ENCODE measurements around the gene ADGRE1. TPM values are rescaled to one million over a fixed set of nuclear protein-coding genes. Genes with fewer than 3 reads are reported as not detected.
A peak's percentile ranks its signal among the peaks of the same experiment; 100 is the strongest.

ADGRE1 gene
- 1 to 10 TPM; 1.2 to 1.5 TPM for total RNA-seq

DNA sequence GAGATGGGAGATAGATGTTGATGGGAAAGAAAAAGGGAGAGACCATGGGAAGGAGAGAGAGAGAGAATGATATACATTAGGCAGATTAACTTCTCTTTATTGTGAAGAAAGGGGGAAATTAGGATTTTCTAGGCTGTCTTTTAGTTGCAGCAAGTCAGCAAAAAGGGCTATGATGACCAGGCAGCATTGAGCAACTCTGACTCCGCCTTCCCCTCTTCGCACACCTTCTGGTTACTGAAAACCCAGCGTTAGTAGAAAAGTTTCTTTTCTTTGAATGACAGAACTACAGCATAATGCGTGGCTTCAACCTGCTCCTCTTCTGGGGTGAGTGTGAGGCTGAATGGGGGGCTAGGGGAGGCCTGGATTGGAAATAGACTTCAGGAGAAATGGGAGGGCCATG lies at the start of gene ADGRE1:
ADGRE1 (plus strand) TSS at position 264 of the 400 bp plus-strand sequence; CDS start at position 294, 30 bp downstream.
- Mint-ChIP-seq H3K4me1 (peaks cover 54% of the 10 kb centered on the region), H3K27ac (no peak within 1 kb of the TSS), H3K9me3 (peaks cover 29% of the 10 kb centered on the region), H3K36me3 (ENCODE audit: low read depth) (peaks cover 33% of the 10 kb centered on the region), H3K4me3 (no peak within 1 kb of the TSS), H3K27me3 (no peaks in the 10 kb centered on the region)
- DNase-seq: no peak
- ChIA-PET POLR2A (no interaction called here), CTCF (no interaction called here)

- Mint-ChIP-seq H3K9me3 (peaks cover 2% of the 10 kb centered on the region), H3K4me1 (peaks cover 24% of the 10 kb centered on the region), H3K27ac (no peak overlapping the region), H3K27me3 (no peaks in the 10 kb centered on the region), H3K4me3 (no peak overlapping the region), H3K36me3 (ENCODE audit: low read depth) (peaks cover 48% of the 10 kb centered on the region)
- ChIA-PET CTCF (no interaction called here), POLR2A (no interaction called here)
- no peak for DNase-seq
Measured at GRCh38 chr19:6838062-6838655, 49.2 kb upstream of the ADGRE1 start.

- H3K4me3 Mint-ChIP-seq: no peak overlapping the region
- POLR2A ChIA-PET: no interaction called here
- DNase-seq: no peak
- no peaks in the 10 kb centered on the region for H3K27me3 Mint-ChIP-seq
- peak overlapping the region; percentile 58 for H3K27ac Mint-ChIP-seq
- CTCF ChIA-PET: interaction anchor here (0.7 to 1.4 kb wide), 3 partner anchors 10 to 19 kb away, joined by 3 read pairs; no protein-coding TSS in a partner anchor
- no peaks in the 10 kb centered on the region for H3K9me3 Mint-ChIP-seq
- H3K4me1 Mint-ChIP-seq: peaks cover 4% of the 10 kb centered on the region
- peaks cover 22% of the 10 kb centered on the region for H3K36me3 Mint-ChIP-seq (ENCODE audit: low read depth)
Measured at GRCh38 chr19:6842871-6843607, 44.3 kb upstream of the ADGRE1 start.

- peaks cover 40% of the 10 kb centered on the region for H3K36me3 Mint-ChIP-seq (ENCODE audit: low read depth)
- ChIA-PET CTCF (no interaction called here), POLR2A (no interaction called here)
- H3K27ac Mint-ChIP-seq: no peak overlapping the region
- no peaks in the 10 kb centered on the region for H3K4me1 Mint-ChIP-seq
- no peak overlapping the region for H3K4me3 Mint-ChIP-seq
- no peak for DNase-seq
- no peaks in the 10 kb centered on the region for H3K9me3 Mint-ChIP-seq
- no peaks in the 10 kb centered on the region for H3K27me3 Mint-ChIP-seq
Measured at GRCh38 chr19:6847828-6848200, 39.6 kb upstream of the ADGRE1 start.

DNA sequence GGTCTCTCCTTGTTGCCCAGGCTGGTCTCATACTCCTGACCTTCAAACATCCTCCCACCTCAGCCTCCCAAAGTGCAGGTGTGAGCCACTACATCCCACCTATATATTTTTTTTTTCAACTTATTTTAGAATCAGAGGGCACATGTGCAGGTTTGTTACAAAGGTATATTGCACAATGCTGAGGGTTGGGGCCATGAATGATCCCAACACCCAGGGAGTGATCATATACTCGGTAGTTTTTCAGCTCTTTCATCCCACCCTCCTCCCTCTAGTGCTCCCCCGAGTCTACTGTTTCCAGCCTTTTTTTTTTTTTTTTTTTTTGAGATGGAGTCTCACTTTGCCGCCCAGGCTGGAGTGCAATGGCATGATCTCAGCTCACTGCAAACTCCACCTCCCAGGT lies 38.4 kb upstream of the ADGRE1 start:
- Mint-ChIP-seq H3K27ac (no peak overlapping the region), H3K4me1 (no peaks in the 10 kb centered on the region), H3K36me3 (ENCODE audit: low read depth) (peaks cover 40% of the 10 kb centered on the region), H3K27me3 (no peaks in the 10 kb centered on the region), H3K9me3 (no peaks in the 10 kb centered on the region), H3K4me3 (no peak overlapping the region)
- no peak for DNase-seq
- ChIA-PET CTCF (interaction anchor here (0.5 to 1.1 kb wide), 5 partner anchors 36 to 744 kb away, joined by 3 to 4 read pairs (median 3); partner anchors contain the start of gene VAV1), POLR2A (no interaction called here)

DNA sequence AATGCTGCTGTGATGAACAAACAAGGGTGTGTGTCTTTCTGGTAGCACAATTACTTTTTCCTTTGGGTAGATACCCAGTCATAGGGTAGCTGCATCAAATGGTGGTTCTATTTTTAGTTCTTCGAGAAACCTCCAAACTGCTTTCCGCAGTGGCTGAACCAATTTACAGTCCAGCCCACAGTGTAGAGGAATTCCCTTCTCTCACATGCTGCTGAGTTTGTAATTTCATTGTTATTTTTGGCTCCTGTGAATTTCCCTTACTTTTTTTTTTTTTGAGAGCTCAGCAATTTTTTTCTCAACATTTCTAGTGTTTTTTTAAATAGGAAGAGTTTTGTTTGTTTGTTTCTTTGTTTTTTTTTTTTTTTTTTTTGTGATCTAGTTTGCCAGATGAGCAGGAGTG lies 37.5 kb upstream of the ADGRE1 start:
- Mint-ChIP-seq H3K4me3 (no peak overlapping the region), H3K36me3 (ENCODE audit: low read depth) (peaks cover 42% of the 10 kb centered on the region), H3K27me3 (no peaks in the 10 kb centered on the region), H3K27ac (no peak overlapping the region), H3K4me1 (no peaks in the 10 kb centered on the region), H3K9me3 (no peaks in the 10 kb centered on the region)
- DNase-seq: no peak
- ChIA-PET CTCF (no interaction called here), POLR2A (no interaction called here)

- peaks cover 53% of the 10 kb centered on the region for H3K36me3 Mint-ChIP-seq (ENCODE audit: low read depth)
- H3K9me3 Mint-ChIP-seq: no peaks in the 10 kb centered on the region
- DNase-seq: no peak
- H3K4me1 Mint-ChIP-seq: no peaks in the 10 kb centered on the region
- H3K27ac Mint-ChIP-seq: peak overlapping the region; percentile 31
- no peaks in the 10 kb centered on the region for H3K27me3 Mint-ChIP-seq
- no peak overlapping the region for H3K4me3 Mint-ChIP-seq
- ChIA-PET CTCF (interaction anchor here (3.4 kb wide), 1 partner anchor 12 kb away, joined by 17 read pairs; no protein-coding TSS in a partner anchor), POLR2A (no interaction called here)
Measured at GRCh38 chr19:6851359-6851758, 36.0 kb upstream of the ADGRE1 start.

DNA sequence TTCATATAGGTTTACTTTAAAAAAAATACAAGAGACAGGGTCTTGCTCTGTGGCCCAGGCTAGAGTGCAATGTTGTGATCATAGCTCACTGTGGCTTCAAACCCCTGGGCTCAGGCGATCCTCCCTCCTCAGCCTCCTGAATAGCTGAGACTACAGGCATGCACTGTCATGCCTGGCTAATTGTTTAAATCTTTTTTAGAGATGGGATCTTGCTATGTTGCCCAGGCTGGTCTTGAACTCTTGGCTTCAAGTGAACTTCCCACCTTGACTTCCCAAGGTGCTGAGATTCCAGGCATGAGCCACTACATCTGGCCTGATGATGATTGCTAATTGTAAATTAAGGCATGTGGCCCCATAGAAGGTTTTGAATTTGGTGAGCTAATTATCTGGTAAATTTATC lies 35.4 kb upstream of the ADGRE1 start:
- no peak overlapping the region for H3K4me3 Mint-ChIP-seq
- no peak overlapping the region for H3K27ac Mint-ChIP-seq
- peaks cover 57% of the 10 kb centered on the region for H3K36me3 Mint-ChIP-seq (ENCODE audit: low read depth)
- H3K9me3 Mint-ChIP-seq: no peaks in the 10 kb centered on the region
- POLR2A ChIA-PET: no interaction called here
- H3K4me1 Mint-ChIP-seq: no peaks in the 10 kb centered on the region
- DNase-seq: no peak
- no peaks in the 10 kb centered on the region for H3K27me3 Mint-ChIP-seq
- CTCF ChIA-PET: interaction anchor here (1.1 to 3.4 kb wide), 2 partner anchors 12 to 21 kb away, joined by 3 to 17 read pairs; no protein-coding TSS in a partner anchor

DNA sequence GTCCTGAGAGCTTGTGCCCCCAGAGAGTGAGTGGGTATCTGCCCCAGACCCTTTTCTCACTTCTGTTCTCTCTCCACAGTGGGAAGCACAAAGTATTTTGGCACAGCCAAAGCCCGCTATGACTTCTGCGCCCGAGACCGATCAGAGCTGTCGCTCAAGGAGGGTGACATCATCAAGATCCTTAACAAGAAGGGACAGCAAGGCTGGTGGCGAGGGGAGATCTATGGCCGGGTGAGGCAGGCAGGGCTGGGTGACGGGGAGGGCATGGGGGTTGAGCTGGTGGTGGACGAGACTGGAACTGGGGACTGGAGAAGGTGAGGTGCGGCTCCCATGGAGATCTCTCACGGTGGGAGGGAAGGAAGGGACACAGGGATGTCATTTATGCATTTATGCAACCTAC lies 33.5 kb upstream of the ADGRE1 start:
- H3K4me1 Mint-ChIP-seq: no peaks in the 10 kb centered on the region
- DNase-seq: no peak
- no peaks in the 10 kb centered on the region for H3K27me3 Mint-ChIP-seq
- no peak overlapping the region for H3K27ac Mint-ChIP-seq
- ChIA-PET POLR2A (no interaction called here), CTCF (interaction anchor here (1.1 to 3.4 kb wide), 2 partner anchors 10 to 115 kb away, joined by 4 to 17 read pairs; no protein-coding TSS in a partner anchor)
- H3K36me3 Mint-ChIP-seq (ENCODE audit: low read depth): peaks cover 61% of the 10 kb centered on the region
- no peak overlapping the region for H3K4me3 Mint-ChIP-seq
- no peaks in the 10 kb centered on the region for H3K9me3 Mint-ChIP-seq

- Mint-ChIP-seq H3K9me3 (no peaks in the 10 kb centered on the region), H3K36me3 (ENCODE audit: low read depth) (peaks cover 55% of the 10 kb centered on the region), H3K4me3 (no peak overlapping the region), H3K27me3 (no peaks in the 10 kb centered on the region), H3K27ac (no peak overlapping the region), H3K4me1 (no peaks in the 10 kb centered on the region)
- CTCF ChIA-PET: no interaction called here
- no peak for DNase-seq
- POLR2A ChIA-PET: no interaction called here
Measured at GRCh38 chr19:6854758-6855157, 32.6 kb upstream of the ADGRE1 start.

- Mint-ChIP-seq H3K4me1 (peaks cover 8% of the 10 kb centered on the region), H3K9me3 (no peaks in the 10 kb centered on the region), H3K27me3 (no peaks in the 10 kb centered on the region), H3K36me3 (ENCODE audit: low read depth) (peaks cover 41% of the 10 kb centered on the region), H3K27ac (no peak overlapping the region), H3K4me3 (no peak overlapping the region)
- POLR2A ChIA-PET: no interaction called here
- DNase-seq: no peak
- CTCF ChIA-PET: interaction anchor here (1.2 kb wide), 1 partner anchor 321 kb away, joined by 3 read pairs; no protein-coding TSS in a partner anchor
Measured at GRCh38 chr19:6856749-6857372, 30.5 kb upstream of the ADGRE1 start.

DNA sequence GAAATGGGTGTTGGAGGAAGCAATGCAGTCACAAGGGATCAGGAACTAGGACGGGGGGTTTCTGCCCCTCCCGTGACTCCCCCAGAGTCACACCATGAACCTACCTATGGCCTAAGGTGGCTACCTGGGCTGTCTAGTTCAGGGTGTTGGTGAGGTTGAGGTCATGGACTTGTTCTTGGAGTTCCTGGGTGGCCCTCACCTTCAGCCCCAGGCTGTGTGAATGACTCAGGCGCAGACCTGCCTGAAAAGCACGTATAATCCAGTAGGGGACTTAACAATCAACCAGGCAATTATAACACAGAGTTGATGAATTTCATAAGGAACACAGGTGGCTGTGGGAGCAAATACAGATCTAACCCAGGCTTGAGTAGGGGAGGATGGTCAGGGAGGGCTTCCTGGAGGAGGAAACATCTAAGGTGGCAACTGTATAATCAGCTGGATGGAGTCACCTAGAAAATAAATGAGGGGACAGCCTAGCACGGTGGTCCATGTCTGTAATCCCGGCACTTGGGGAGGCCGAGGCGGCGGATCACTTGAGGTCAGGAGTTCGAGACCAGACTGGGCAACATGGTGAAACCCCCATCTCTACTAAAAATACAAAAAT lies 25.6 kb upstream of the ADGRE1 start:
- H3K4me3 Mint-ChIP-seq: no peak overlapping the region
- ChIA-PET POLR2A (no interaction called here), CTCF (interaction anchor here (0.5 to 3.4 kb wide), 7 partner anchors 19 to 208 kb away, joined by 3 to 55 read pairs (median 3); partner anchors contain the start of genes GPR108, TRIP10 and VAV1)
- no peaks in the 10 kb centered on the region for H3K9me3 Mint-ChIP-seq
- H3K27ac Mint-ChIP-seq: peak overlapping the region; percentile 21
- no peak for DNase-seq
- H3K27me3 Mint-ChIP-seq: no peaks in the 10 kb centered on the region
- peaks cover 7% of the 10 kb centered on the region for H3K36me3 Mint-ChIP-seq (ENCODE audit: low read depth)
- peaks cover 22% of the 10 kb centered on the region for H3K4me1 Mint-ChIP-seq

- Mint-ChIP-seq H3K4me3 (peak overlapping the region; percentile 79), H3K9me3 (no peaks in the 10 kb centered on the region), H3K36me3 (ENCODE audit: low read depth) (no peaks in the 10 kb centered on the region), H3K27me3 (no peaks in the 10 kb centered on the region), H3K4me1 (peaks cover 22% of the 10 kb centered on the region), H3K27ac (peak overlapping the region; percentile 79)
- peak; percentile 93 for DNase-seq
- POLR2A ChIA-PET: no interaction called here
- CTCF ChIA-PET: interaction anchor here (0.6 to 3.4 kb wide), 29 partner anchors 10 to 386 kb away, joined by 3 to 55 read pairs (median 4); partner anchors contain the start of genes GPR108, SH2D3A, TNFSF14 and TRIP10
Measured at GRCh38 chr19:6862673-6863078, 24.7 kb upstream of the ADGRE1 start.

All from activated CD4-positive, alpha-beta T cell treated with anti-CD3 and anti-CD28 coated beads, Interleukin-2, amount 10 ng/mL, durations not matched to agents 7 days and 5 days (primary cell).